Neural cell (in vitro differentiated cells): ENCODE measurements around the gene CFAP92. TPM values are rescaled to one million over a fixed set of nuclear protein-coding genes. Genes with fewer than 3 reads are reported as not detected.

ENCODE experiments used
- H2AFZ ChIP-seq: fragments of 200-600, 300-800 bp; sonication (generic), shearing (Covaris generic); 2 replicates; pipeline ENCODE4 v1.6.0; 2014; ENCODE audit warnings: low read depth, mild to moderate bottlenecking, antibody characterized with exemption, low read length, moderate library complexity
- H3F3A ChIP-seq: fragments of 200-600 bp; shearing (Covaris generic); 2 replicates; pipeline ENCODE4 v1.6.1; 2016; ENCODE audit warnings: mild to moderate bottlenecking, moderate library complexity, mixed read lengths, antibody characterized with exemption, low read length; ENCODE audit not compliant: insufficient read depth, poor library complexity, severe bottlenecking
- H3K27ac ChIP-seq: fragments of 200-600, 300-800 bp; sonication (generic), shearing (Covaris generic); 2 replicates; pipeline ENCODE4 v1.5.1; 2014; ENCODE audit warnings: mild to moderate bottlenecking, low read length, moderate library complexity
- H3K27me3 ChIP-seq: fragments of 300-800, 200-600 bp; sonication (generic), shearing (Covaris generic); 2 replicates; pipeline ENCODE4 v1.6.0; 2014; ENCODE audit warnings: mild to moderate bottlenecking, low read depth, low read length, moderate library complexity; ENCODE audit not compliant: insufficient read depth
- H3K36me3 ChIP-seq: fragments of 300-800, 200-600 bp; sonication (generic), shearing (Covaris generic); 2 replicates; pipeline ENCODE4 v1.5.1; 2014; ENCODE audit warnings: mild to moderate bottlenecking, antibody characterized with exemption, low read length, moderate library complexity; ENCODE audit not compliant: insufficient read depth
- H3K4me2 ChIP-seq: fragments of 300-800, 200-600 bp; sonication (generic), shearing (Covaris generic); 2 replicates; pipeline ENCODE4 v1.6.0; 2014; ENCODE audit warnings: mild to moderate bottlenecking, low read length
- H3K4me3 ChIP-seq: fragments of 300-800, 200-600 bp; sonication (generic), shearing (Covaris generic); 2 replicates; pipeline ENCODE4 v1.5.1; 2014; ENCODE audit warnings: mild to moderate bottlenecking, low read length, moderate library complexity
- H3K79me2 ChIP-seq: fragments of 200-600 bp; shearing (Covaris generic); replicated peaks from 2 replicates; pipeline ENCODE4 v1.6.0; 2014; ENCODE audit warnings: mild to moderate bottlenecking, low read length, moderate library complexity; ENCODE audit not compliant: insufficient read depth
- H3K9ac ChIP-seq: fragments of 300-800, 200-600 bp; sonication (generic), shearing (Covaris generic); 2 replicates; pipeline ENCODE4 v1.6.1; 2016; ENCODE audit warnings: mild to moderate bottlenecking, low read length, mixed read lengths
- H3K9me2 ChIP-seq: fragments of 200-600 bp; shearing (Covaris generic); 2 replicates; pipeline ENCODE4 v1.6.1; 2016; ENCODE audit warnings: mild to moderate bottlenecking, low read length, mixed read lengths; ENCODE audit not compliant: insufficient read depth
- H3K9me3 ChIP-seq: fragments of 200-600, 300-800 bp; sonication (generic), shearing (Covaris generic); 2 replicates; pipeline ENCODE4 v1.6.1; 2016; ENCODE audit warnings: mild to moderate bottlenecking, mixed run types, low read length, moderate library complexity, mixed read lengths
- H4K20me1 ChIP-seq: fragments of 200-600 bp; shearing (Covaris generic); 2 replicates; pipeline ENCODE4 v1.6.1; 2016; ENCODE audit warnings: mild to moderate bottlenecking, mixed run types; ENCODE audit not compliant: insufficient read depth
- CTCF ChIP-seq: fragments of 450-650 bp; IDR thresholded peaks from 2 replicates; pipeline ENCODE4 v1.5.1; 2014; ENCODE audit warnings: antibody characterized with exemption, mild to moderate bottlenecking, moderate library complexity; ENCODE audit not compliant: poor library complexity, severe bottlenecking
- EP300 ChIP-seq: fragments of 450-650 bp; conservative IDR thresholded peaks from 2 replicates; pipeline ENCODE4 v1.6.1; 2014; ENCODE audit warnings: antibody characterized with exemption, mild to moderate bottlenecking, moderate library complexity; ENCODE audit not compliant: poor library complexity, severe bottlenecking
- EZH2 ChIP-seq: fragments of 200-600, 300-800 bp; shearing (Covaris generic), sonication (generic); IDR thresholded peaks from 2 replicates; pipeline ENCODE4 v1.6.1; 2014; ENCODE audit warnings: antibody characterized with exemption, low read length, borderline replicate concordance, mild to moderate bottlenecking; ENCODE audit not compliant: insufficient read depth, poor library complexity, severe bottlenecking
- MXI1 ChIP-seq: fragments of 450-650 bp; conservative IDR thresholded peaks from 2 replicates; pipeline ENCODE4 v1.6.1; 2014; ENCODE audit warnings: antibody characterized with exemption, mild to moderate bottlenecking; ENCODE audit not compliant: poor library complexity, severe bottlenecking
- POLR2AphosphoS5 ChIP-seq: IDR thresholded peaks from 2 replicates; pipeline ENCODE4 v1.6.1; 2012
- RAD21 ChIP-seq: fragments of 450-650 bp; conservative IDR thresholded peaks from 2 replicates; pipeline ENCODE4 v1.6.1; 2014; ENCODE audit warnings: antibody characterized with exemption, mild to moderate bottlenecking, moderate library complexity
- SMC3 ChIP-seq: fragments of 450-650 bp; conservative IDR thresholded peaks from 2 replicates; pipeline ENCODE4 v1.6.1; 2014; ENCODE audit warnings: antibody characterized with exemption, mild to moderate bottlenecking, moderate library complexity; ENCODE audit not compliant: poor library complexity
- TAF1 ChIP-seq: IDR thresholded peaks from 2 replicates; pipeline ENCODE4 v1.6.1; 2012; ENCODE audit warnings: low read depth
- polyA plus RNA-seq: library from polyadenylated mRNA; depleted of rRNA; stranded (reverse); fragments of >200 nt; gene quantifications from 2 replicates; pipeline ENCODE4 v1.2.3, GENCODE V29; 2014
- TF ChIP-seq, protein P1 (sequence below): IDR thresholded peaks from 2 replicates; pipeline ENCODE4 v1.6.1; 2012; ENCODE audit warnings: borderline replicate concordance

Gene CFAP92
- polyA plus RNA-seq, 1 donor from 2014 or later: 0.69 TPM

DNA sequence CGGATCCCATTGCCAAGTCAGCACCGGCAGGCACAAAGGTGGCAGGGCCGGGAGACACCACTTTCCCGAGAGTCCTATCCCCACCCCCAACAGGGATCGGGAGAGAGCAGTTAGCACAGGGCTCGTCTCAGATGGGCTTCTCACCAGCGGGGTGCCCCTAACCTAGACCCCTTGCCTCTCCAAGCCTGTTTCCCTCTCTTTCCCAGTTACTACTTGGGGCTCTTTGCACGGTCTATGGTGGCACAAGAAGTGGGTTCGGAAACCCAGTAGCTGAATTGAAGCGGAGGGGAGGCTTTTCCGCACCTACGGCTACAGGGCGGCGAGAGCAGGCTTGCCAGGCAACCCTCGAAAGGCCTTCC is 6.8 kb upstream of the CFAP92 start:
- no peak overlapping the region for H3K4me2 ChIP-seq

DNA sequence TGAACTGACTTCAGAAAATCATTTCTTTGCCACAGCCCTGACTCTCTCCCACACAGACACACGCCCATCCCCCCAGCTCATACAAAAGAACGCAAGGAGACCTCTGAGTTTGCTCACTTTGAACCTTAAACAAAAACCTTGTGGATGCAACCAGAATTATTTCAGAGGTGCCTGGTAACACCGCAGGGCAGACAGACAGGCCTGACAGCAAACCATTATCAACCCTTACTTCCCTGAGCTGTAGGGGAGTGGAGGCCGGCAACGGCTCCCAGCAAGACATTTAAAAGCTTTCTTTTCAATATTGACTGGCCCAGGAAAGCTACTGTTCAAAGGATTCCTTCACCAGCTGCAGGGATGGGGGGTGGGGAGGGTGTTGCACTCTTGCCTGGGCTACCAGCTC is 5.2 kb upstream of the CFAP92 start:
- Histone ChIP-seq H3K9me3 (no peaks in the 10 kb centered on the region), H3K27me3 (peaks cover 41% of the 10 kb centered on the region), H3K9ac (no peak overlapping the region), H3K9me2 (no peaks in the 10 kb centered on the region), H3K4me2 (no peak overlapping the region), H2AFZ (no peak overlapping the region), H3K27ac (no peak overlapping the region), H3K36me3 (no peaks in the 10 kb centered on the region), H3K79me2 (no peaks in the 10 kb centered on the region), H3K4me3 (no peak overlapping the region), H3F3A (no peaks in the 10 kb centered on the region), H4K20me1 (no peaks in the 10 kb centered on the region)
- no peak for TF ChIP-seq EZH2
- no peak for TF ChIP-seq TAF1
- no peak for TF ChIP-seq RAD21

More for the DNA sequence above, 6.8 kb upstream of the CFAP92 start:
- no peaks in the 10 kb centered on the region for H4K20me1 ChIP-seq
- H3K27ac ChIP-seq: no peak overlapping the region
- no peaks in the 10 kb centered on the region for H3K9me2 ChIP-seq
- H3K27me3 ChIP-seq: peaks cover 46% of the 10 kb centered on the region
- H3K36me3 ChIP-seq: no peaks in the 10 kb centered on the region
- H3K4me3 ChIP-seq: peak overlapping the region; percentile 77
- H3K9ac ChIP-seq: no peak overlapping the region
- no peak overlapping the region for H2AFZ ChIP-seq
- TF ChIP-seq EP300: no peak
- TF ChIP-seq TAF1: no peak
- TF ChIP-seq RAD21: no peak
- TF ChIP-seq CTCF: no peak
- TF ChIP-seq POLR2AphosphoS5: no peak
- TF ChIP-seq, protein P1, sequence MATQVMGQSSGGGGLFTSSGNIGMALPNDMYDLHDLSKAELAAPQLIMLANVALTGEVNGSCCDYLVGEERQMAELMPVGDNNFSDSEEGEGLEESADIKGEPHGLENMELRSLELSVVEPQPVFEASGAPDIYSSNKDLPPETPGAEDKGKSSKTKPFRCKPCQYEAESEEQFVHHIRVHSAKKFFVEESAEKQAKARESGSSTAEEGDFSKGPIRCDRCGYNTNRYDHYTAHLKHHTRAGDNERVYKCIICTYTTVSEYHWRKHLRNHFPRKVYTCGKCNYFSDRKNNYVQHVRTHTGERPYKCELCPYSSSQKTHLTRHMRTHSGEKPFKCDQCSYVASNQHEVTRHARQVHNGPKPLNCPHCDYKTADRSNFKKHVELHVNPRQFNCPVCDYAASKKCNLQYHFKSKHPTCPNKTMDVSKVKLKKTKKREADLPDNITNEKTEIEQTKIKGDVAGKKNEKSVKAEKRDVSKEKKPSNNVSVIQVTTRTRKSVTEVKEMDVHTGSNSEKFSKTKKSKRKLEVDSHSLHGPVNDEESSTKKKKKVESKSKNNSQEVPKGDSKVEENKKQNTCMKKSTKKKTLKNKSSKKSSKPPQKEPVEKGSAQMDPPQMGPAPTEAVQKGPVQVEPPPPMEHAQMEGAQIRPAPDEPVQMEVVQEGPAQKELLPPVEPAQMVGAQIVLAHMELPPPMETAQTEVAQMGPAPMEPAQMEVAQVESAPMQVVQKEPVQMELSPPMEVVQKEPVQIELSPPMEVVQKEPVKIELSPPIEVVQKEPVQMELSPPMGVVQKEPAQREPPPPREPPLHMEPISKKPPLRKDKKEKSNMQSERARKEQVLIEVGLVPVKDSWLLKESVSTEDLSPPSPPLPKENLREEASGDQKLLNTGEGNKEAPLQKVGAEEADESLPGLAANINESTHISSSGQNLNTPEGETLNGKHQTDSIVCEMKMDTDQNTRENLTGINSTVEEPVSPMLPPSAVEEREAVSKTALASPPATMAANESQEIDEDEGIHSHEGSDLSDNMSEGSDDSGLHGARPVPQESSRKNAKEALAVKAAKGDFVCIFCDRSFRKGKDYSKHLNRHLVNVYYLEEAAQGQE: no peak
- TF ChIP-seq EZH2: no peak
- no peak for TF ChIP-seq MXI1
- no peak for TF ChIP-seq SMC3
- H3F3A ChIP-seq: no peaks in the 10 kb centered on the region
- H3K9me3 ChIP-seq: no peaks in the 10 kb centered on the region
- no peaks in the 10 kb centered on the region for H3K79me2 ChIP-seq

- Histone ChIP-seq H2AFZ (no peak overlapping the region), H3K4me2 (no peak overlapping the region), H3K9ac (no peak overlapping the region), H3F3A (no peaks in the 10 kb centered on the region), H3K36me3 (no peaks in the 10 kb centered on the region), H3K27ac (no peak overlapping the region), H3K9me3 (no peaks in the 10 kb centered on the region), H3K4me3 (no peak overlapping the region), H3K79me2 (no peaks in the 10 kb centered on the region), H3K9me2 (no peaks in the 10 kb centered on the region), H4K20me1 (no peaks in the 10 kb centered on the region), H3K27me3 (peaks cover 38% of the 10 kb centered on the region)
- no peak for TF ChIP-seq TAF1
- no peak for TF ChIP-seq EP300
- TF ChIP-seq POLR2AphosphoS5: no peak
- TF ChIP-seq EZH2: no peak
- TF ChIP-seq, protein P1: no peak
- no peak for TF ChIP-seq SMC3
- no peak for TF ChIP-seq RAD21
- TF ChIP-seq CTCF: no peak
- TF ChIP-seq MXI1: no peak
These were observed 4.7 kb upstream of the CFAP92 start for GRCh38 chr3:128998561-128998960.
